MM.1S (cell line): ENCODE data around the gene HSDL2.

Source experiments
- DNase-seq: peaks from one replicate; pipeline ENCODE4 v3.0.0-alpha.2; 2015
- H2AFZ ChIP-seq: fragments of 300-600 bp; sonication (generic); 2 replicates; pipeline ENCODE4 v1.6.0; 2016; ENCODE audit warnings: antibody characterized with exemption, low read length
- H3F3A ChIP-seq: fragments of 300-600 bp; sonication (generic); 2 replicates; pipeline ENCODE4 v1.6.1; 2016; ENCODE audit warnings: mild to moderate bottlenecking, antibody characterized with exemption, low read length, moderate library complexity, mixed read lengths; ENCODE audit not compliant: insufficient read depth
- H3K27ac ChIP-seq: fragments of 300-600 bp; sonication (generic); 2 replicates; pipeline ENCODE4 v1.5.1; 2016; ENCODE audit warnings: mild to moderate bottlenecking, low read length
- H3K27me3 ChIP-seq: fragments of 300-600 bp; sonication (generic); replicated peaks from 2 replicates; pipeline ENCODE4 v1.6.0; 2016; ENCODE audit warnings: low read length; ENCODE audit not compliant: insufficient read depth
- H3K36me3 ChIP-seq: fragments of 300-600 bp; sonication (generic); replicated peaks from 2 replicates; pipeline ENCODE4 v1.6.1; 2016; ENCODE audit warnings: mild to moderate bottlenecking, low read length, mixed read lengths; ENCODE audit not compliant: insufficient read depth
- H3K4me1 ChIP-seq: fragments of 300-600 bp; sonication (generic); 2 replicates; pipeline ENCODE4 v1.6.1; 2016; ENCODE audit warnings: low read length, mixed read lengths
- H3K4me2 ChIP-seq: fragments of 300-600 bp; sonication (generic); 2 replicates; pipeline ENCODE4 v1.6.0; 2016; ENCODE audit warnings: low read depth, low read length
- H3K4me3 ChIP-seq: fragments of 300-600 bp; sonication (generic); 2 replicates; pipeline ENCODE4 v1.5.1; 2016; ENCODE audit warnings: low read length, mixed read lengths
- H3K79me2 ChIP-seq: fragments of 300-600 bp; sonication (generic); 2 replicates; pipeline ENCODE4 v1.6.1; 2016; ENCODE audit warnings: mixed run types, low read length, mixed read lengths
- H3K9ac ChIP-seq: fragments of 300-600 bp; sonication (generic); 2 replicates; pipeline ENCODE4 v1.6.1; 2016; ENCODE audit warnings: low read length, mixed read lengths
- H3K9me2 ChIP-seq: fragments of 300-600 bp; sonication (generic); replicated peaks from 2 replicates; pipeline ENCODE4 v1.6.1; 2016; ENCODE audit warnings: mild to moderate bottlenecking, low read length, mixed read lengths; ENCODE audit not compliant: insufficient read depth
- H3K9me3 ChIP-seq: fragments of 300-600 bp; sonication (generic); replicated peaks from 2 replicates; pipeline ENCODE4 v1.6.1; 2016; ENCODE audit warnings: mild to moderate bottlenecking, low read length, mixed read lengths; ENCODE audit not compliant: insufficient read depth
- H4K20me1 ChIP-seq: fragments of 300-600 bp; sonication (generic); 2 replicates; pipeline ENCODE4 v1.6.1; 2016; ENCODE audit warnings: mild to moderate bottlenecking, low read length, moderate library complexity, mixed read lengths; ENCODE audit not compliant: insufficient read depth
- EZH2 ChIP-seq: fragments of 300-600 bp; sonication (generic); optimal IDR thresholded peaks from 2 replicates; pipeline ENCODE3; 2017; ENCODE audit warnings: low read depth, mild to moderate bottlenecking, antibody characterized with exemption, low read length, mixed read lengths
- EZH2phosphoT487 ChIP-seq: fragments of 300-600 bp; sonication (generic); IDR thresholded peaks from 2 replicates; pipeline ENCODE4 v1.6.1; 2018; ENCODE audit warnings: antibody characterized with exemption, low read length
- TF ChIP-seq, protein P1 (sequence below): fragments of 300-600 bp; sonication (generic); IDR thresholded peaks from 2 replicates; pipeline ENCODE4 v1.5.1; 2016; ENCODE audit warnings: antibody characterized with exemption, low read length, mixed read lengths

The HSDL2 gene

DNA sequence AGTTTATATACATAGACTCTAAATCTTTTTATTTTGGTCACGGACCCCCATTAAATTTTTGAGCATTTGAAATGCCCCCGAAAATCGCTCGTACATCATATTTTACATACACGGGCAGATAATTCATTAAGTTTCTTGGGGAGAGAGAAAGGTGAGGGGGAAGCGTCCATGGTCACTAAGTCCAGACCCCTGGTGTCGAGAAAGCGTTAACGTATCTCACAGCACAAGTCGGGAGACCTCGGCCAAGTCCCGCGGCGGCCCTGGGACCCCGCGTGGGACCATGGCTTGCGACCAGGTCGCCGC, 47.3 kb upstream of the HSDL2 start:
- peak overlapping the region; percentile 86 for H3K9ac ChIP-seq
- peak overlapping the region; percentile 80 for H3K4me3 ChIP-seq
- peak overlapping the region; percentile 72 for H3K4me2 ChIP-seq
- no peaks in the 10 kb centered on the region for H3K36me3 ChIP-seq
- peak overlapping the region; percentile 91 for H2AFZ ChIP-seq
- peaks cover 9% of the 10 kb centered on the region for H3K4me1 ChIP-seq
- no peaks in the 10 kb centered on the region for H3K27me3 ChIP-seq
- no peaks in the 10 kb centered on the region for H3K9me3 ChIP-seq
- no peak for DNase-seq
- peak overlapping the region; percentile 81; the same call in 1 of the 2 replicates for H3K27ac ChIP-seq
- no peaks in the 10 kb centered on the region for H4K20me1 ChIP-seq
- no peaks in the 10 kb centered on the region for H3K9me2 ChIP-seq
- peaks cover 51% of the 10 kb centered on the region for H3K79me2 ChIP-seq
- TF ChIP-seq, protein P1, sequence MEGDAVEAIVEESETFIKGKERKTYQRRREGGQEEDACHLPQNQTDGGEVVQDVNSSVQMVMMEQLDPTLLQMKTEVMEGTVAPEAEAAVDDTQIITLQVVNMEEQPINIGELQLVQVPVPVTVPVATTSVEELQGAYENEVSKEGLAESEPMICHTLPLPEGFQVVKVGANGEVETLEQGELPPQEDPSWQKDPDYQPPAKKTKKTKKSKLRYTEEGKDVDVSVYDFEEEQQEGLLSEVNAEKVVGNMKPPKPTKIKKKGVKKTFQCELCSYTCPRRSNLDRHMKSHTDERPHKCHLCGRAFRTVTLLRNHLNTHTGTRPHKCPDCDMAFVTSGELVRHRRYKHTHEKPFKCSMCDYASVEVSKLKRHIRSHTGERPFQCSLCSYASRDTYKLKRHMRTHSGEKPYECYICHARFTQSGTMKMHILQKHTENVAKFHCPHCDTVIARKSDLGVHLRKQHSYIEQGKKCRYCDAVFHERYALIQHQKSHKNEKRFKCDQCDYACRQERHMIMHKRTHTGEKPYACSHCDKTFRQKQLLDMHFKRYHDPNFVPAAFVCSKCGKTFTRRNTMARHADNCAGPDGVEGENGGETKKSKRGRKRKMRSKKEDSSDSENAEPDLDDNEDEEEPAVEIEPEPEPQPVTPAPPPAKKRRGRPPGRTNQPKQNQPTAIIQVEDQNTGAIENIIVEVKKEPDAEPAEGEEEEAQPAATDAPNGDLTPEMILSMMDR = no peak
- no peak for TF ChIP-seq EZH2phosphoT487
- no peak for TF ChIP-seq EZH2
- H3F3A ChIP-seq = peaks cover 17% of the 10 kb centered on the region

DNA sequence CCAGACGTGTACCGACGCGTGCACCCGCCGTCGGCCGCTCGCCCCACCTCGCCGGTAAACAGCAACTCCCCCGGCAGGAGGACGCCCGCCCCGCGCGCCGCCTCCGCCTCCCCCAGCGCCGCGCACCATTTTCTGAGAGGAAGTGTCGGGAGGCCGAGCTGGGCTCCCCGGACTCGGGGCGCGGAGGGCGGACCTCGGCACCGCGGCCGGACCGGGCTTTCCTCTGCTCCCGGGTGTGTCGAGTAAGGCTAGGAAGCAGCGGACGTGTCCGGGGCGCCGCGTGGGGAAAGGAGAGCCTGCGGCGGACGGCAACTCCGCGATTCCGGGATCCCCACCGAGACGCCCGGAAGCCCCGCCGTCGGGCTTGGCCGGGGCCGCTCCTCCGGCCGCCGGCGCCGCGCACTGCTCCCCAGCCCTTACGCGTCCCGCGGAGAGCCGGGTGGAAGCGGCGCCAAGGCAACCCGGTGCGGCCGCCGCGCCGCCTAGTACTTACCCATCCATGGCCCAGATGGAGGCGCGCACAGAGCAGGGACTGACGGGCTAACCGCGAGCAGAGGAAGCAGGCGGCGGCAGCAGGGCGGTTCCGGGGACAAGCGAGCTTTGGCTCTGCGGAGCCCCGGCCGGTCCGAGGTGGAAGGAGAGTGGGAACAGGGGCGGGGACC, 46.8 kb upstream of the HSDL2 start, which contains the start of gene PTBP3:
TSS of gene PTBP3 (minus strand) at position 643 of the 662 bp plus-strand sequence. CDS start 35,754 bp downstream, outside the sequence.
- Histone ChIP-seq H3K27me3 (no peaks in the 10 kb centered on the region), H3K9me3 (no peaks in the 10 kb centered on the region), H3K4me1 (peaks cover 9% of the 10 kb centered on the region), H2AFZ (peak within 1 kb of the TSS; percentile 91), H3K4me3 (peak within 1 kb of the TSS; percentile 84), H4K20me1 (no peaks in the 10 kb centered on the region), H3K4me2 (peak within 1 kb of the TSS; percentile 77), H3K36me3 (no peaks in the 10 kb centered on the region), H3K9me2 (no peaks in the 10 kb centered on the region), H3K79me2 (peaks cover 46% of the 10 kb centered on the region), H3F3A (peaks cover 17% of the 10 kb centered on the region), H3K27ac (peak within 1 kb of the TSS; percentile 81), H3K9ac (peak within 1 kb of the TSS; percentile 86)
- no peak for TF ChIP-seq EZH2
- no peak for TF ChIP-seq EZH2phosphoT487
- TF ChIP-seq, protein P1 = no peak
- DNase-seq = peak; percentile 79

DNA sequence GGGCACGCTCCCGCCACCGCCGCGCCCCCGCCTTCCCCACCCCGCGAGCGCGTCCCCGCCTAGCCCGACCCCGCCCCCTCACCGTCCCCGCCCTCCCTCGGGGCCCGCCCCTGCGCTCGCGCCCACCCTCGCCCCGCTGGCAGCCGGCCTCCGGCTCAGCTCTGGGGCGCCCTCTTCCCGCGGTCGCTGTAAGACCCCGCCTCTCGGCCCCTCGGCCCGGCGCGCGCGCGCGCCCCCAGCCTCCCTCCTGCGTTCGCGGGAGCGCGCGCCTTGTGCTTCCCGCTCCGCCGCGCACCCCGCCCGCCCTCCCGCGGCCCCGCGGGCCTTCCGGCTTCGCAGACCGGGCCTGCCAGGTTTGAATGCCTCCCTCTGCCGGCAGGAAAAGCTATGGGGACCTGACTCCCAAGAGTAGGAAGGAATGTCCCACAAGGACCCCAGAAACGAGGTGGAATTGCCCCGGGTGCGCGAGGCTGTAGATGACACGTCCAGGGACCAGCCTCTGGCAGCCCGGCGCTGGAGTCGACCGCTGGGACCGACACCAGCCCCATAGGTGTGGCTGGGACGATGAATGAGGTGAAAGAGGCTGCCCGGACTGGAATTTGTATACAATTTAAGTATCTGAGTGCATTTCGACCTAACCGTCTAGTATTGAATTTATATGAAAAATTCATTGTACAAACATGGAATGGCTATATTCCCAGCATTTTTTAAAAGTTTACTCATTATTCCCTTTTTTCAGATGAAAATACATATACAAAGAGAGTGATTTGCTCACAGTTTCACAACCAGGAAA, 46.1 kb upstream of the HSDL2 start:
- peak overlapping the region; percentile 84 for H3K4me3 ChIP-seq
- TF ChIP-seq, protein P1 = peak; percentile 33
- no peak for TF ChIP-seq EZH2phosphoT487
- peaks cover 17% of the 10 kb centered on the region for H3F3A ChIP-seq
- H3K9me2 ChIP-seq = no peaks in the 10 kb centered on the region
- H4K20me1 ChIP-seq = no peaks in the 10 kb centered on the region
- no peaks in the 10 kb centered on the region for H3K9me3 ChIP-seq
- DNase-seq = peak; percentile 94
- H3K36me3 ChIP-seq = no peaks in the 10 kb centered on the region
- H3K27ac ChIP-seq = peak overlapping the region; percentile 81; the same call in 1 of the 2 replicates
- H3K4me2 ChIP-seq = peak overlapping the region; percentile 77
- H3K9ac ChIP-seq = peak overlapping the region; percentile 86
- H2AFZ ChIP-seq = peak overlapping the region; percentile 91
- peaks cover 39% of the 10 kb centered on the region for H3K79me2 ChIP-seq
- H3K27me3 ChIP-seq = no peaks in the 10 kb centered on the region
- peaks cover 9% of the 10 kb centered on the region for H3K4me1 ChIP-seq
